Activated naive CD4-positive, alpha-beta T cell (primary cell): ENCODE results near the gene CAB39.

ENCODE experiments used
- DNase-seq, 4 experiments: peaks; one replicate each; lab custom pipeline; 2025; lab: John Stamatoyannopoulos, UW

Gene CAB39

GRCh38 chr2:230712443-230713330 lies at the start of gene CAB39:
Gene CAB39, plus strand, starts transcription at chr2:230712842. Its CDS starts 47,160 bp downstream, at chr2:230760002.
- DNase-seq, result peak; percentile 62 to 89 (median 71)

- DNase-seq, result no peak
Measured at GRCh38 chr2:230664128-230664527, 48.5 kb upstream of the CAB39 start.

GRCh38 chr2:230664844-230665243 lies 47.8 kb upstream of the CAB39 start:
- DNase-seq, result no peak

GRCh38 chr2:230665263-230665691 lies 47.4 kb upstream of the CAB39 start:
- DNase-seq, result no peak

- no peak for DNase-seq
Measured at GRCh38 chr2:230666446-230666845, 46.2 kb upstream of the CAB39 start.

- no peak for DNase-seq
Measured at GRCh38 chr2:230666885-230667712, 45.5 kb upstream of the CAB39 start.

- DNase-seq, result no peak
Measured at GRCh38 chr2:230668184-230668938, 44.3 kb upstream of the CAB39 start.

- DNase-seq, result no peak
Measured at GRCh38 chr2:230668939-230669303, 43.7 kb upstream of the CAB39 start.

GRCh38 chr2:230669386-230669950 lies 43.2 kb upstream of the CAB39 start:
- DNase-seq, result no peak

- no peak for DNase-seq
Measured at GRCh38 chr2:230671117-230671516, 41.5 kb upstream of the CAB39 start.

- DNase-seq, result no peak
Measured at GRCh38 chr2:230672836-230673235, 39.8 kb upstream of the CAB39 start.

- DNase-seq, result no peak
Measured at GRCh38 chr2:230674401-230674800, 38.2 kb upstream of the CAB39 start.

- no peak for DNase-seq
Measured at GRCh38 chr2:230674966-230675672, 37.5 kb upstream of the CAB39 start.

- DNase-seq, result no peak
Measured at GRCh38 chr2:230676546-230676945, 36.1 kb upstream of the CAB39 start.

- DNase-seq, result no peak
Measured at GRCh38 chr2:230677201-230677946, 35.3 kb upstream of the CAB39 start.

GRCh38 chr2:230678018-230678417 lies 34.6 kb upstream of the CAB39 start:
- DNase-seq, result no peak

- no peak for DNase-seq
Measured at GRCh38 chr2:230678451-230678850, 34.2 kb upstream of the CAB39 start.

GRCh38 chr2:230680463-230681170 lies 32.0 kb upstream of the CAB39 start:
- DNase-seq, result no peak

- DNase-seq, result no peak
Measured at GRCh38 chr2:230681171-230681545, 31.5 kb upstream of the CAB39 start.

- DNase-seq, result no peak
Measured at GRCh38 chr2:230682546-230682945, 30.1 kb upstream of the CAB39 start.
